Vagina (tissue), 2 donors: Measurements from ENCODE around the gene DOCK1. TPM values are rescaled to one million over a fixed set of nuclear protein-coding genes. Genes with fewer than 3 reads are reported as not detected.

Experiments used
- DNase-seq, 2 donors: peaks; one replicate each; pipeline ENCODE4 v3.0.0-alpha.2; 2017; ENCODE audit errors: extremely low spot score in 2 of 2
- H3K27ac ChIP-seq: fragments of 200-600 bp; sonication (generic); one replicate; pipeline ENCODE4 v1.5.1; 2019
- H3K27me3 ChIP-seq: fragments of 200-600 bp; sonication (generic); one replicate; pipeline ENCODE4 v1.5.1; 2019
- H3K36me3 ChIP-seq, 2 donors: fragments of 200-600 bp; sonication (generic); one replicate each; pipeline ENCODE4 v1.5.1; 2017 to 2019
- H3K4me1 ChIP-seq: fragments of 200-600 bp; sonication (generic); one replicate; pipeline ENCODE4 v1.5.1; 2019
- H3K4me3 ChIP-seq, 2 donors: fragments of 200-600 bp; sonication (generic); 1 replicate in 1 of 2; 2 replicates in 1 of 2; pipeline ENCODE4 v1.5.1; 2016 to 2019
- H3K9me3 ChIP-seq: fragments of 200-600 bp; sonication (generic); one replicate; pipeline ENCODE4 v1.5.1; 2019
- CTCF ChIP-seq, 3 experiments: fragments of 450-650 bp in 2 of 3; fragments of 200-600 bp in 1 of 3; sonication (generic) in 1 of 3; IDR thresholded peaks; one replicate each; pipeline ENCODE4 v1.5.1; 2017 to 2019; ENCODE audit warnings: antibody characterized with exemption in 3 of 3, mild to moderate bottlenecking in 2 of 3, moderate library complexity in 2 of 3
- POLR2A ChIP-seq, 2 donors: fragments of 450-650 bp; IDR thresholded peaks; one replicate each; pipeline ENCODE4 v1.6.1; 2017; ENCODE audit warnings: antibody characterized with exemption in 2 of 2, mild to moderate bottlenecking in 2 of 2, moderate library complexity in 2 of 2
- POLR2AphosphoS5 ChIP-seq, 2 donors: sonication (generic); formaldehyde crosslinking; IDR thresholded peaks; one replicate each; pipeline ENCODE4 v1.9.0; 2017; ENCODE audit warnings: antibody characterized with exemption in 2 of 2, mild to moderate bottlenecking in 2 of 2, low read depth in 1 of 2; ENCODE audit not compliant: insufficient read depth in 1 of 2
- intact Hi-C: fragments of 100-400 bp; cut with DNase I; formaldehyde crosslinking; loops from one replicate; pipeline ENCODE4 v1.15.1; 2023
- total RNA-seq: library from RNA; depleted of rRNA; stranded (reverse); fragments of >200 nt; gene quantifications from one replicate; pipeline ENCODE4 v1.2.3, GENCODE V29; 2016

The DOCK1 gene
- total RNA-seq, 1 donor from 2014 or later, result 64.6 TPM

- intact Hi-C loops, result no loop called here
- Histone ChIP-seq H3K27me3 (no peaks in the 10 kb centered on the region), H3K9me3 (no peaks in the 10 kb centered on the region), H3K4me1 (no peaks in the 10 kb centered on the region), H3K27ac (no peak overlapping the region), H3K36me3 (no peaks in the 10 kb centered on the region), H3K4me3 (no peak overlapping the region)
- TF ChIP-seq POLR2AphosphoS5 (IDR thresholded peaks at IDR 0.05; ENCODE audit: insufficient read depth in 1 of 2, low read depth in 1 of 2), result no peak
- peak in 1 of 2 donors; percentile 40 for DNase-seq
These were observed 395.7 kb downstream of the DOCK1 start for GRCh38 chr10:127300868-127301321.

GRCh38 chr10:127302343-127302742 is 397.1 kb downstream of the DOCK1 start:
- Histone ChIP-seq H3K4me3 (no peak overlapping the region), H3K4me1 (no peaks in the 10 kb centered on the region), H3K9me3 (no peaks in the 10 kb centered on the region), H3K27ac (no peak overlapping the region), H3K36me3 (no peaks in the 10 kb centered on the region), H3K27me3 (no peaks in the 10 kb centered on the region)
- intact Hi-C loops, result no loop called here
- TF ChIP-seq POLR2A (IDR thresholded peaks at IDR 0.05) (no peak), CTCF (IDR thresholded peaks at IDR 0.05) (no peak), POLR2AphosphoS5 (IDR thresholded peaks at IDR 0.05; ENCODE audit: insufficient read depth in 1 of 2, low read depth in 1 of 2) (no peak)
- no peak for DNase-seq

- TF ChIP-seq POLR2A (IDR thresholded peaks at IDR 0.05) (no peak), POLR2AphosphoS5 (IDR thresholded peaks at IDR 0.05; ENCODE audit: insufficient read depth in 1 of 2, low read depth in 1 of 2) (peak in 1 of 2 donors; percentile 60)
- intact Hi-C loops, result no loop called here
- Histone ChIP-seq H3K9me3 (no peaks in the 10 kb centered on the region), H3K27ac (no peak overlapping the region), H3K36me3 (no peaks in the 10 kb centered on the region), H3K4me1 (no peaks in the 10 kb centered on the region), H3K4me3 (no peak overlapping the region), H3K27me3 (no peaks in the 10 kb centered on the region)
- DNase-seq, result no peak
These were observed 397.9 kb downstream of the DOCK1 start for GRCh38 chr10:127303105-127303504.

- no peaks in the 10 kb centered on the region for H3K9me3 ChIP-seq
- no peaks in the 10 kb centered on the region for H3K36me3 ChIP-seq
- no peaks in the 10 kb centered on the region for H3K4me1 ChIP-seq
- H3K27ac ChIP-seq, result no peak overlapping the region
- DNase-seq, result no peak
- no peak for TF ChIP-seq CTCF (IDR thresholded peaks at IDR 0.05)
- no peak for TF ChIP-seq POLR2AphosphoS5 (IDR thresholded peaks at IDR 0.05; ENCODE audit: insufficient read depth in 1 of 2, low read depth in 1 of 2)
- no peak for TF ChIP-seq POLR2A (IDR thresholded peaks at IDR 0.05)
- intact Hi-C loops, result no loop called here
- H3K4me3 ChIP-seq, result no peak overlapping the region
- no peaks in the 10 kb centered on the region for H3K27me3 ChIP-seq
These were observed 398.5 kb downstream of the DOCK1 start for GRCh38 chr10:127303746-127304145.

- H3K4me1 ChIP-seq, result peaks cover 18% of the 10 kb centered on the region
- no peaks in the 10 kb centered on the region for H3K9me3 ChIP-seq
- no peak overlapping the region for H3K27ac ChIP-seq
- H3K36me3 ChIP-seq, result no peaks in the 10 kb centered on the region
- H3K27me3 ChIP-seq, result no peaks in the 10 kb centered on the region
- TF ChIP-seq POLR2A (IDR thresholded peaks at IDR 0.05), result no peak
- TF ChIP-seq POLR2AphosphoS5 (IDR thresholded peaks at IDR 0.05; ENCODE audit: insufficient read depth in 1 of 2, low read depth in 1 of 2), result no peak
- no peak for TF ChIP-seq CTCF (IDR thresholded peaks at IDR 0.05)
- DNase-seq, result no peak
- intact Hi-C loops, result no loop called here
- no peak overlapping the region for H3K4me3 ChIP-seq
These were observed 401.3 kb downstream of the DOCK1 start for GRCh38 chr10:127306479-127306878.

- intact Hi-C loops, result no loop called here
- no peak overlapping the region for H3K27ac ChIP-seq
- no peaks in the 10 kb centered on the region for H3K36me3 ChIP-seq
- DNase-seq, result no peak
- TF ChIP-seq POLR2A (IDR thresholded peaks at IDR 0.05) (no peak), CTCF (IDR thresholded peaks at IDR 0.05) (no peak), POLR2AphosphoS5 (IDR thresholded peaks at IDR 0.05; ENCODE audit: insufficient read depth in 1 of 2, low read depth in 1 of 2) (no peak)
- H3K4me1 ChIP-seq, result peaks cover 18% of the 10 kb centered on the region
- no peaks in the 10 kb centered on the region for H3K27me3 ChIP-seq
- no peaks in the 10 kb centered on the region for H3K9me3 ChIP-seq
- H3K4me3 ChIP-seq, result no peak overlapping the region
These were observed 402.1 kb downstream of the DOCK1 start for GRCh38 chr10:127307338-127307737.
